SK-N-MC (cell line): Measurements from ENCODE around the gene SPSB1.

Experiments
- DNase-seq: peaks from one replicate; pipeline ENCODE4 v3.0.0-alpha.2; 2011; ENCODE audit warnings: low read depth, low spot score
- H3K27ac ChIP-seq: fragments of 200-600 bp; sonication (generic); 2 replicates; pipeline ENCODE4 v1.5.1; 2016; ENCODE audit warnings: mixed run types
- H3K36me3 ChIP-seq: fragments of 200-600 bp; sonication (generic); 2 replicates; pipeline ENCODE4 v1.6.1; 2017; ENCODE audit warnings: antibody characterized with exemption, low read length, mixed read lengths; ENCODE audit not compliant: insufficient read depth
- H3K4me3 ChIP-seq: fragments of 200-600 bp; sonication (generic); 2 replicates; pipeline ENCODE4 v1.5.1; 2016
- H3K9ac ChIP-seq: fragments of 200-600 bp; sonication (generic); 2 replicates; pipeline ENCODE4 v1.8.0; 2017; ENCODE audit warnings: mixed run types, mixed read lengths; ENCODE audit not compliant: insufficient read length
- H3K9me3 ChIP-seq: fragments of 200-600 bp; sonication (generic); 2 replicates; pipeline ENCODE4 v1.6.1; 2017; ENCODE audit warnings: low read depth, mild to moderate bottlenecking, antibody characterized with exemption, low read length, moderate library complexity, mixed read lengths
- EZH2 ChIP-seq: fragments of 200-600 bp; sonication (generic); IDR thresholded peaks from one replicate; pipeline ENCODE4 v1.6.1; 2017; ENCODE audit warnings: antibody characterized with exemption
- FOXP2 ChIP-seq: optimal IDR thresholded peaks from 2 replicates; pipeline ENCODE3; 2011; ENCODE audit warnings: mild to moderate bottlenecking, moderate library complexity; ENCODE audit not compliant: insufficient read depth; ENCODE audit errors: extremely low read length, control extremely low read depth
- POLR2AphosphoS5 ChIP-seq: IDR thresholded peaks from 2 replicates; pipeline ENCODE4 v1.6.1; 2012; ENCODE audit warnings: mild to moderate bottlenecking, low read depth, low read length, borderline replicate concordance

Gene SPSB1

DNA sequence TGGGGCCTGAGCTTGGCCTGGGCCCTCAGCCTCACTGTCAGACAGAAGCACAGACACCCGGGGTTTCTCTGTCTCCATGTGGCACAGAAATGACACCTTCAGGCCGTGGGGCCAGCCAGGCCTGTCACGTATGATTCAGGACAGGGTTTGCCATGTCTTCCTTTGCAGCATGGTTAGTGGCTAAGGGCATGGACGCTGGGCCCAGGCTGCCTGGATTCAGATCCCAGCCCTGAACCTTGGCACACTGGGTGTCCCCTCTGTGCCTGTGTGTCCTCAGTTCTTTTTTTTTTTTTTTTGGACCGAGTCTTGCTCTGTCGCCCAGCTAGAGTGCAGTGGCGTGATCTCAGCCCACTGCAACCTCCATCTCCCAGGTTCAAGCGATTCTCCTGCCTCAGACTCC lies 73.6 kb downstream of the SPSB1 start:
- H3K27ac ChIP-seq: no peak overlapping the region
- no peak overlapping the region for H3K4me3 ChIP-seq
- TF ChIP-seq FOXP2 (no peak), POLR2AphosphoS5 (no peak), EZH2 (no peak)
- no peak for DNase-seq
- H3K36me3 ChIP-seq: no peaks in the 10 kb centered on the region
- H3K9me3 ChIP-seq: no peaks in the 10 kb centered on the region
- H3K9ac ChIP-seq: no peak overlapping the region

GRCh38 chr1:9366943-9367780 lies 74.5 kb downstream of the SPSB1 start:
- Histone ChIP-seq H3K9me3 (no peaks in the 10 kb centered on the region), H3K4me3 (no peak overlapping the region), H3K36me3 (no peaks in the 10 kb centered on the region), H3K9ac (no peak overlapping the region), H3K27ac (no peak overlapping the region)
- TF ChIP-seq POLR2AphosphoS5: no peak
- TF ChIP-seq EZH2: no peak
- TF ChIP-seq FOXP2: no peak
- DNase-seq: no peak

DNA sequence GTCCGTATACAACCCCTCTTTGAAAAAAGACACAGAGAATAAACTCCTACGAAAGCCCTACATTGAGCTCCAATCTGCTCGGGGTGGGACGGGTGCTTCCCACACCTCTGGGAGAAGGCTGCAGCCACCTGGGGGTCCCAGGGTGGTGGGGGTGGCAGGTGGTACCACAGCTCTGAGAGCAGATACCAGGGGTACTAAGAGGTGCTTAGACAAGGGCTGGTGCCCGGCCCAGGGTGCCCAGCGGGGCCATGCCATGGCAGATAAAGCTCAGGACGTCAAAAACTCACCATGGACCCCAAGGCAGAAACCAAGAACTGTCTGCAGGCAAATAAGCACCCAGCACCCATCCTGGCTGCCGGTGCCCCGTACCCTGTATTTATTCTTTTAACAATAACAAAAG lies 75.1 kb downstream of the SPSB1 start:
- no peak overlapping the region for H3K27ac ChIP-seq
- no peaks in the 10 kb centered on the region for H3K9me3 ChIP-seq
- no peak overlapping the region for H3K9ac ChIP-seq
- DNase-seq: no peak
- no peaks in the 10 kb centered on the region for H3K36me3 ChIP-seq
- no peak overlapping the region for H3K4me3 ChIP-seq
- TF ChIP-seq POLR2AphosphoS5 (no peak), EZH2 (no peak), FOXP2 (no peak)

DNA sequence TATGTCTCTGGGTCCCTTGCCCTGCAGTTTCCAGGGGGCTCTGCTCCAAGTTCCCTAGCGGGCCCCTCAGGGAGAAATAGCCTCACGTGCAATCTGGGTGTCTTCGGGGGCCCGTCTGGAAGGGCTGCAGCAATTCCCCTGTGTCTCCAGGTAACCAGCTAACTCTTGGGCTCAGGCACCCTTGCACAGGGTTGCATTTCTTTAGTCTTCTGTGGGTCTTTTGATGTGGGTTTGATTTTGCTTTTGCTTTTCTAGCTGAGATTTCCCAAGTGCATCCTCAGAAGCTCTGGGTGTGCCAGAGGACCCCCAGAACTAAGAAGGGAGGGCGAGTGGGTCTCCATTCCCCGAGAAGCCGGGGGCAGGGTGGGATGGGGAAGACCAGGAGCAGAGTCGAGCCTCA lies 75.7 kb downstream of the SPSB1 start:
- no peak overlapping the region for H3K27ac ChIP-seq
- DNase-seq: no peak

DNA sequence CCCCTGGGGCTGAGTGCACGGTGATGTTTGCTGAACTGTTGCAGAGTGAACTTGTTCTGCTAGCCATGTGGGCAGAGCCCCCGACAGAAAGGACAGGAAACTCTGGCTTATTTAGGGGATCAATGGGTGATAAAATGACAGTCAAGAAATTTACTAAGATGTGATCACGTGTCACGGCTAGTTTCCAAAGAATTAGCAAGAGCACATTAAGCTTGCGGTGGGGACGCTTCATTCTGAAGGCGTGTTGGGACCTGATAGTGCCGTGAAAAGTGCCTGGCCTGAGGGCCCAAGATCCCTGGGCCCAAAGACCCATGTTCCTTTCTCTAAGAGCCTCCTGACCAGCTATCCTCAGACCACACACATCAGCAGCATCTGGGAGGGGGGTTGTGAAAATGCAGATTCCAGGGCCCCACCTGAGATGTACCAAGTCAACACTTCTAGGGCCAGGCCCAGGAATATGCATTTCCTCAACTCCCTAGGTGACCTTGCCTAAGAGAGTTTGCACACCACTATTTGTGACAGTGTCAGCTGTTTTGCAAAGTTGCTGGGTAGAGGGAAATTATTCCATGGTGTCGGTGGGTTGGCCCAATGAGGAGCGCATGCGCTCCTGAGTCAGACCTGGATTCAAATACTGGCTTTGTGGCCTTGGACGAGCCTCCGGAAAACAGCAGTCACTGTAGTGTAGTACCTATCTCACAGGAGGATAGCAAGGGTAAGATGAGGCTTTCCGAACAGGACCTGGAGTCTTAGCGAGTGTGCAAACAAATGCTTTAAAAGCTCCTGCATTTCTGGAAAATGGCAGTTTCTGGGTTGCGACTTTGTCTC lies 77.5 kb downstream of the SPSB1 start:
- no peak for DNase-seq
- no peak for TF ChIP-seq FOXP2
- TF ChIP-seq EZH2: no peak
- TF ChIP-seq POLR2AphosphoS5: no peak
- Histone ChIP-seq H3K9ac (no peak overlapping the region), H3K9me3 (no peaks in the 10 kb centered on the region), H3K4me3 (no peak overlapping the region), H3K36me3 (no peaks in the 10 kb centered on the region), H3K27ac (no peak overlapping the region)

More for the DNA sequence above, 75.7 kb downstream of the SPSB1 start:
- H3K9ac ChIP-seq: no peak overlapping the region
- TF ChIP-seq POLR2AphosphoS5: no peak
- TF ChIP-seq FOXP2: no peak
- TF ChIP-seq EZH2: no peak
- no peak overlapping the region for H3K4me3 ChIP-seq
- no peaks in the 10 kb centered on the region for H3K9me3 ChIP-seq
- no peaks in the 10 kb centered on the region for H3K36me3 ChIP-seq

- no peak for DNase-seq
- Histone ChIP-seq H3K9me3 (no peaks in the 10 kb centered on the region), H3K9ac (no peak overlapping the region), H3K4me3 (peak overlapping the region; percentile 39), H3K27ac (0 out of 2 replicates have a peak overlapping the region, but pooled peaks have one; percentile 28), H3K36me3 (no peaks in the 10 kb centered on the region)
- TF ChIP-seq FOXP2 (no peak), EZH2 (no peak)
These were observed 78.8 kb downstream of the SPSB1 start for GRCh38 chr1:9371391-9371935.

- TF ChIP-seq EZH2 (no peak), FOXP2 (no peak), POLR2AphosphoS5 (no peak)
- H3K4me3 ChIP-seq: no peak overlapping the region
- H3K9ac ChIP-seq: no peak overlapping the region
- DNase-seq: no peak
- 0 out of 2 replicates have a peak overlapping the region, but pooled peaks have one; percentile 28 for H3K27ac ChIP-seq
- no peaks in the 10 kb centered on the region for H3K9me3 ChIP-seq
- H3K36me3 ChIP-seq: no peaks in the 10 kb centered on the region
These were observed 79.3 kb downstream of the SPSB1 start for GRCh38 chr1:9371951-9372350.

GRCh38 chr1:9373619-9374018 lies 80.9 kb downstream of the SPSB1 start:
- TF ChIP-seq POLR2AphosphoS5: no peak
- TF ChIP-seq FOXP2: no peak
- no peak for TF ChIP-seq EZH2
- Histone ChIP-seq H3K9ac (no peak overlapping the region), H3K27ac (no peak overlapping the region), H3K4me3 (no peak overlapping the region), H3K9me3 (no peaks in the 10 kb centered on the region), H3K36me3 (no peaks in the 10 kb centered on the region)
- no peak for DNase-seq
